Gastrocnemius medialis (tissue), 4 donors: ENCODE measurements around the gene ACO1.

ENCODE experiments used
- CTCF ChIP-seq, 5 experiments: fragments of 450-650 bp in 3 of 5; fragments of 200-600 bp in 2 of 5; sonication (generic) in 2 of 5; IDR thresholded peaks in 4 of 5; conservative IDR thresholded peaks in 1 of 5; 1 replicate in 4 of 5; 2 replicates in 1 of 5; pipeline ENCODE4 v1.5.1; 2016 to 2019; ENCODE audit warnings: antibody characterized with exemption in 5 of 5, mild to moderate bottlenecking in 3 of 5, moderate library complexity in 3 of 5
- POLR2A ChIP-seq, 2 donors: fragments of 450-650 bp; IDR thresholded peaks; one replicate each; pipeline ENCODE4 v1.6.1; 2017; ENCODE audit warnings: antibody characterized with exemption in 2 of 2, mild to moderate bottlenecking in 2 of 2, moderate library complexity in 2 of 2

- no peak for TF ChIP-seq CTCF (IDR thresholded peaks at IDR 0.05 in 4 of 5, conservative IDR thresholded peaks at IDR 0.05 in 1 of 5)
- no peak for TF ChIP-seq POLR2A (IDR thresholded peaks at IDR 0.05)
Measured at GRCh38 chr9:32334916-32335895, 49.2 kb upstream of the ACO1 start.
